Testis (tissue), 3 donors: ENCODE data around the gene MOK. TPM values are rescaled to one million over a fixed set of nuclear protein-coding genes. Genes with fewer than 3 reads are reported as not detected.

Source experiments
- DNase-seq: peaks from one replicate; pipeline ENCODE4 v3.0.0-alpha.2; 2019
- H3K27ac ChIP-seq, 2 donors: fragments of 200-600 bp; sonication (generic); one replicate each; pipeline ENCODE4 v1.5.1; 2019
- H3K27me3 ChIP-seq: fragments of 200-600 bp; sonication (generic); one replicate; pipeline ENCODE4 v1.5.1; 2019
- H3K36me3 ChIP-seq: fragments of 200-600 bp; sonication (generic); one replicate; pipeline ENCODE4 v1.5.1; 2017; ENCODE audit warnings: low read depth; ENCODE audit errors: missing control alignments
- H3K4me1 ChIP-seq: fragments of 200-600 bp; sonication (generic); one replicate; pipeline ENCODE4 v1.5.1; 2019
- H3K4me3 ChIP-seq, 2 donors: fragments of 200-600 bp; sonication (generic); one replicate each; pipeline ENCODE4 v1.5.1; 2017 to 2019
- H3K9me3 ChIP-seq: fragments of 200-600 bp; sonication (generic); one replicate; pipeline ENCODE4 v1.5.1; 2017
- POLR2A ChIP-seq: fragments of 450-650 bp; IDR thresholded peaks from one replicate; pipeline ENCODE4 v1.6.1; 2017; ENCODE audit warnings: antibody characterized with exemption, mild to moderate bottlenecking, moderate library complexity
- WGBS, 2 donors: methylation state at CpG; one replicate each; pipeline ENCODE4 v1.1.5; 2018; 5-methylcytosine and 5-hydroxymethylcytosine counted together
- intact Hi-C: fragments of 100-400 bp; cut with DNase I; formaldehyde crosslinking; loops from one replicate; pipeline ENCODE4 v1.15.1; 2023; ENCODE audit warnings: low total_unique reads
- polyA plus RNA-seq: library from polyadenylated mRNA; stranded (reverse); fragments of 350-450 nt; fragmentation: Illumina TruSeq; extraction: RNeasy Lipid Tissue Mini Kit (QIAGEN cat#74804); gene quantifications from one replicate; pipeline ENCODE4 v1.2.3, GENCODE V29; 2014; ENCODE audit warnings: low read depth, low replicate concordance; ENCODE audit not compliant: insufficient read depth
- total RNA-seq, 2 donors: library from RNA; depleted of rRNA; stranded (reverse); fragments of >200 nt; gene quantifications; one replicate each; pipeline ENCODE4 v1.2.3, GENCODE V29; 2016
- TF ChIP-seq, protein P1 (sequence below), 3 experiments: fragments of 450-650 bp in 2 of 3; fragments of 200-600 bp in 1 of 3; sonication (generic) in 1 of 3; IDR thresholded peaks; one replicate each; pipeline ENCODE4 v1.5.1; 2016 to 2019; ENCODE audit warnings: antibody characterized with exemption in 3 of 3, mild to moderate bottlenecking in 2 of 3, moderate library complexity in 1 of 3

Gene MOK
- total and polyA plus RNA-seq, 3 donors from 2014 or later: 157 to 188 (median 171) TPM

DNA sequence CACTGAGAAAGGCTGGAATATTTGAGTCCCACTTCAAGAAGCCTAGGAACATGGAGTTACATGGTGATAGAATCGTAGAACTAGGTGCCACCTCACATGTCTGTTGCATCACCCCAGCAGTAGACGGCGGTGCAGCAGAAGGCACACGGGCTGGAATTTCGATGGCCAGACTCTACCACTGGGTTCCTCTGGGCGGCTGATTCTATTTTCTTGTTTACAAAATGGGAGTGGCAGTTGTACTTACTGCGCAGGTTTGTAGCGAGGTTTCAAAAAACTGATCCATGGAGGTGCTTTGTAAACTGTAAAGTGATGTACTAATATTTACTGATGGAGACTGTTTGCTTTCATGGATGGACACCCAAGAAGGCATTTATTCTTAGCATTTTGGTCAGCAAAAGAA, 119.6 kb downstream of the MOK start:
- peaks cover 13% of the 10 kb centered on the region for H3K4me1 ChIP-seq

DNA sequence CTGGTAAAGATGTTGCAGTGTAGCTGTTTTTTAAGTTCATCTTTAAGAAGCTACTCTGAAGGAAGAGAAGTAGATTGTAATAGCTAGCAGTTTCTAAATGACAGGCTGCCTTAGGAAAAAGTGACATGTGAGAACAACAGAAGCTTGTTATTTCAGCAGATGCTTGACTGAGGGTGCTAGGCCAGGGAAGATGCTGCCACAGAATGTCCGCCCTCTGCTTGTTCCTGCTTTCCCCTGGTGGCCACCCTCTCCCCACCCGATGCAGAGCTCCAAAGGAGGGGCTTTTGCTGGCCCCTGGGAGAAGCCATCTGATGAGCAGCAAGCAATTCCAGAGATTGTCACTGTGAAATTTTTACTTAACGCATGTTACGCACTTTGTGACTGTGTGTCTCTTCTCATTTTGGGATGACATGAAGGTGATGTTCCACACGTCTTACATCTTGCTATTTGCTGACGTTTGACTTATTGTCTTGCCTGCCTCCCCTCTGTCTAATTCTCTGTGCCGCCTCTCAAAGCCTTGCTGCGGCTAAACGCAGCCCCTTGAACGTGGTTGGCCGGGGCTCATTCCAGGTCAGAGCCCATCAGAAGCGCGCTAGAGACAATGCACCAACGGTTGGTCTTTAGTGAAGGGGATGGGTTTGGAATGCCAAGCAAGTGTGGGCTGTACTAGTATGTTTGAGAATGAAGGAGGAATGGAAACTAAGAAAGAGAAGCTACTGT, 120.5 kb downstream of the MOK start:
- H3K27ac ChIP-seq: no peak overlapping the region
- no peaks in the 10 kb centered on the region for H3K9me3 ChIP-seq
- no peak for DNase-seq
- H3K4me3 ChIP-seq: no peak overlapping the region
- H3K36me3 ChIP-seq: no peaks in the 10 kb centered on the region
- intact Hi-C loops: no loop called here
- no peaks in the 10 kb centered on the region for H3K27me3 ChIP-seq
- WGBS, 2 donors: 84 to 90% methylated on average over 14 of the region's 14 CpGs
- TF ChIP-seq, protein P1, sequence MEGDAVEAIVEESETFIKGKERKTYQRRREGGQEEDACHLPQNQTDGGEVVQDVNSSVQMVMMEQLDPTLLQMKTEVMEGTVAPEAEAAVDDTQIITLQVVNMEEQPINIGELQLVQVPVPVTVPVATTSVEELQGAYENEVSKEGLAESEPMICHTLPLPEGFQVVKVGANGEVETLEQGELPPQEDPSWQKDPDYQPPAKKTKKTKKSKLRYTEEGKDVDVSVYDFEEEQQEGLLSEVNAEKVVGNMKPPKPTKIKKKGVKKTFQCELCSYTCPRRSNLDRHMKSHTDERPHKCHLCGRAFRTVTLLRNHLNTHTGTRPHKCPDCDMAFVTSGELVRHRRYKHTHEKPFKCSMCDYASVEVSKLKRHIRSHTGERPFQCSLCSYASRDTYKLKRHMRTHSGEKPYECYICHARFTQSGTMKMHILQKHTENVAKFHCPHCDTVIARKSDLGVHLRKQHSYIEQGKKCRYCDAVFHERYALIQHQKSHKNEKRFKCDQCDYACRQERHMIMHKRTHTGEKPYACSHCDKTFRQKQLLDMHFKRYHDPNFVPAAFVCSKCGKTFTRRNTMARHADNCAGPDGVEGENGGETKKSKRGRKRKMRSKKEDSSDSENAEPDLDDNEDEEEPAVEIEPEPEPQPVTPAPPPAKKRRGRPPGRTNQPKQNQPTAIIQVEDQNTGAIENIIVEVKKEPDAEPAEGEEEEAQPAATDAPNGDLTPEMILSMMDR (IDR thresholded peaks at IDR 0.05): no peak
- no peak for TF ChIP-seq POLR2A
- peaks cover 12% of the 10 kb centered on the region for H3K4me1 ChIP-seq

More for the DNA sequence above, 119.6 kb downstream of the MOK start:
- no peaks in the 10 kb centered on the region for H3K36me3 ChIP-seq
- no peak for TF ChIP-seq POLR2A
- TF ChIP-seq, protein P1 (IDR thresholded peaks at IDR 0.05): no peak
- intact Hi-C loops: no loop called here
- no peak for DNase-seq
- H3K27me3 ChIP-seq: no peaks in the 10 kb centered on the region
- no peaks in the 10 kb centered on the region for H3K9me3 ChIP-seq
- no peak overlapping the region for H3K4me3 ChIP-seq
- 92 to 94% methylated on average over 8 of the region's 8 CpGs for WGBS, 2 donors
- H3K27ac ChIP-seq: no peak overlapping the region

- H3K27ac ChIP-seq: no peak overlapping the region
- no peaks in the 10 kb centered on the region for H3K27me3 ChIP-seq
- DNase-seq: no peak
- intact Hi-C loops: no loop called here
- H3K9me3 ChIP-seq: no peaks in the 10 kb centered on the region
- H3K4me1 ChIP-seq: peaks cover 12% of the 10 kb centered on the region
- TF ChIP-seq POLR2A: no peak
- TF ChIP-seq, protein P1 (IDR thresholded peaks at IDR 0.05): no peak
- no peaks in the 10 kb centered on the region for H3K36me3 ChIP-seq
- 94% methylated on average over 3 of the region's 3 CpGs for WGBS, 2 donors
- H3K4me3 ChIP-seq: no peak overlapping the region
These were observed 121.1 kb downstream of the MOK start for GRCh38 chr14:102183886-102184285.

DNA sequence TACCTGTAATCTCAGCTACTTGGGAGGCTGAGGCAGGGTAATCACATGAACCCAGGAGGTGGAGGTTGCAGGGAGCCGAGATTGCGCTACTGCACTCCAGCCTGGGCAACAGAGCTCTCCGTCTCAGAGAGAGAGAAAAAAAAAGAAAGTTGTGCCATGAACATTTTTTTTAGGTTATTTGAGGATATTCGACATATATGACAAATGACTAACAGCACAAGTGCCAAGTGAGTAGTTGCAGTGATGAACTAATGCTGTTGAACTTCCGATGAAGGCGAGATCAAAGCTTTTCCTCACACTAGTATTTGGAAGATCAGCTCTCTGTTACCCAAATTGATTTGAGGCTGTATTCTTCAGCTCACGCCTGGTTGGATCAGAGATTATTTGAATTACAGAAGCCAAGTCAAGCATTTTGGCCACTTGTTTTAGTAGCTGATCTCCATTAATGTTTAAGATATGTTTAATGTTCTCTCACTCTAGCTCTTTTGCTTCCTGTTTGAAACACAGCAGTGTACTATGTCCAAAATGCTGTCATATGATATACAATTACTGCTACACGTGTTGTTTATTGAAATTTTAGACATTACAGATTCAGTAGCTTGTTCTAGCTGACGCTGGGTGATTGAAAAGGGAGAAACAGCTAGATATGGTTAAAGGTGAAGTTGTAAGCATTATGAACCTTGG, 121.9 kb downstream of the MOK start:
- Histone ChIP-seq H3K27ac (no peak overlapping the region), H3K9me3 (no peaks in the 10 kb centered on the region), H3K4me1 (peaks cover 12% of the 10 kb centered on the region), H3K36me3 (no peaks in the 10 kb centered on the region), H3K27me3 (no peaks in the 10 kb centered on the region), H3K4me3 (no peak overlapping the region)
- WGBS, 2 donors: 90 to 93% methylated on average over 9 of the region's 9 CpGs
- TF ChIP-seq POLR2A: no peak
- TF ChIP-seq, protein P1 (IDR thresholded peaks at IDR 0.05): no peak
- intact Hi-C loops: no loop called here
- no peak for DNase-seq
